Adrenal gland (tissue), 5 donors: ENCODE measurements around the gene TSPAN3.

Source experiments
- CTCF ChIP-seq, 6 experiments: fragments of 450-650 bp in 4 of 6; fragments of 200-600 bp in 2 of 6; sonication (generic) in 1 of 6; IDR thresholded peaks; 1 replicate in 5 of 6; 2 replicates in 1 of 6; pipeline versions ENCODE4 v1.5.1 to v1.8.0; 2016 to 2021; ENCODE audit warnings: antibody characterized with exemption in 6 of 6, mild to moderate bottlenecking in 2 of 6, moderate library complexity in 1 of 6
- POLR2A ChIP-seq, 2 donors: fragments of 450-650 bp; IDR thresholded peaks; one replicate each; pipeline ENCODE4 v1.6.1; 2017; ENCODE audit warnings: antibody characterized with exemption in 2 of 2, mild to moderate bottlenecking in 2 of 2, moderate library complexity in 1 of 2
- donor health status: DM: no; HTN: no; CAD: no.

DNA sequence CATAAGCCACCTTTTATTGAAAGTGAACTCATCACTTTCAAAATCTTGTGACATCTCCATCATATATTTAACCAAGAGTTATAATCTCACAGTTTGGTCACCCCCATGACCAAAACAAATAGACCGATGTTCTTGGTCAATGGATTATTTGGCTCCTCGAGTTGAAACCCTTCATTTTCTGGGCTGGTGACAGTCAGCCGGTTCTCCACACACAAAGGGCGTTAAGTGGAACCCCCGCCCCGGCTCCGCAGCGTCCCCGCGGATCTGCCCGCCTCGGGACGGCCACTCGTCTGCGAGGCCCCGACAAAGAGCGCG is 772 bp downstream of the TSPAN3 start:
- TF ChIP-seq CTCF (IDR thresholded peaks at IDR 0.05) (no peak), POLR2A (IDR thresholded peaks at IDR 0.05) (no peak)
